GM18867 (cell line): ENCODE results near the gene CASP4.

Source experiments
- ATAC-seq: cut with Tn5 transposase; IDR thresholded peaks from one replicate; pipeline ENCODE4 v1.9.1; 2021; ENCODE audit warnings: mild to moderate bottlenecking, moderate library complexity; ENCODE audit not compliant: unreplicated experiment

Gene CASP4

DNA sequence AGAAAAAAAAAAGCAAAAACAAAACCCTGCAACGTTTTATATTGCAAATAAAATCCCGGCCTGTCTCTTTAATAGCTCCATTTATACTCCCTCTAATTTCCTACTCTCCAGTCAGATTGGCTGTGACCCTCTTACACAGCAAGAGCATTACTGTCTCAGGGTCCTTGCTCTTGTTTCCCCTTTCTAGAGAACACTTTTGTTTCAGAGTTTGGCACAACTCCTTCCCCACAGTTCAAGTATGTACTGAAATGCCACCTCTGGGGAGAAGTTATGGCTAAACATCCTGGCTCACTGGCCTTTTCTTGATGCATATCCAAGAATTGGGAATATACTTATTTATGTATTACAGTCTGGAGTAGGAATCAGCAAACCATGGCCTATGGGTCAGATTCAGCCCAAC, 72.7 kb downstream of the CASP4 start:
- ATAC-seq, result no peak

DNA sequence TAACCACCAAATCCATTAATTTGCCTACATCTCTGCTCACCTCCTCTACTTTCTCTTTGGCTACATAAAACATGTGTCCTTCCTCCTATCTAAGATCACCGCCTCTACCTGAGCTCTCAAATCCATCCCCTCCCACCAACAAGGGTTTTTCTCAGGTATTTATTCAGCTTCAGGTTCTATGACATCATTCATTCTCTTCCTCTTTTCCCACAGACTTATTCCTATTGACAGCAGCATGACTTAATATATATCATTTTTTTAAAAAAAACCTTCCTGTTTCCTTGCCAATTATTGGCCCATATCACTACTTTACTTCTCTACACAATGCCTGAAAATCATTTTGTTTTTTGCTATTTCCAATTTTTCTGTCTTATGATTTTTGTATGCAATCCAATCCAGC, 74.5 kb downstream of the CASP4 start:
- no peak for ATAC-seq
